DOHH2 (cell line): ENCODE measurements around the gene EPB41L2.

Experiments
- H3F3A ChIP-seq: fragments of 200-600 bp; sonication (generic), shearing (Covaris generic); 2 replicates; pipeline ENCODE4 v1.6.0; 2016; ENCODE audit warnings: antibody characterized with exemption, mild to moderate bottlenecking; ENCODE audit not compliant: control insufficient read depth, insufficient read depth
- H3K27ac ChIP-seq: fragments of 200-600 bp; sonication (generic); 2 replicates; pipeline ENCODE4 v1.5.1; 2014; ENCODE audit warnings: low read depth, mild to moderate bottlenecking, low read length, moderate library complexity
- H3K27me3 ChIP-seq: fragments of 200-600 bp; sonication (generic); 2 replicates; pipeline ENCODE4 v1.6.1; 2014; ENCODE audit warnings: mild to moderate bottlenecking, low read length, mixed read lengths; ENCODE audit not compliant: control insufficient read depth
- H3K36me3 ChIP-seq: fragments of 200-600 bp; sonication (generic); 2 replicates; pipeline ENCODE4 v1.6.1; 2014; ENCODE audit warnings: mild to moderate bottlenecking, low read length, moderate library complexity, mixed read lengths; ENCODE audit not compliant: control insufficient read depth
- H3K4me1 ChIP-seq: fragments of 200-600 bp; sonication (generic); 2 replicates; pipeline ENCODE4 v1.6.1; 2014; ENCODE audit warnings: mild to moderate bottlenecking, low read length, mixed read lengths; ENCODE audit not compliant: control insufficient read depth
- H3K4me2 ChIP-seq: fragments of 200-600 bp; sonication (generic); 2 replicates; pipeline ENCODE4 v1.6.0; 2014; ENCODE audit warnings: mild to moderate bottlenecking, low read length, moderate library complexity
- H3K4me3 ChIP-seq: fragments of 200-600 bp; sonication (generic); 2 replicates; pipeline ENCODE4 v1.5.1; 2014; ENCODE audit warnings: mild to moderate bottlenecking, low read length, mixed read lengths
- H3K79me2 ChIP-seq: fragments of 200-600 bp; sonication (generic); 2 replicates; pipeline ENCODE4 v1.6.1; 2014; ENCODE audit warnings: mild to moderate bottlenecking, low read length, mixed read lengths; ENCODE audit not compliant: control insufficient read depth
- H3K9me2 ChIP-seq: fragments of 200-600 bp; sonication (generic); replicated peaks from 2 replicates; pipeline ENCODE4 v1.6.1; 2014; ENCODE audit warnings: mild to moderate bottlenecking, low read length, mixed read lengths; ENCODE audit not compliant: control insufficient read depth
- H3K9me3 ChIP-seq: fragments of 200-600 bp; sonication (generic); 2 replicates; pipeline ENCODE4 v1.6.1; 2014; ENCODE audit warnings: antibody characterized with exemption, low read length, mixed read lengths; ENCODE audit not compliant: control insufficient read depth, insufficient read depth
- H4K20me1 ChIP-seq: fragments of 200-600 bp; sonication (generic); 2 replicates; pipeline ENCODE4 v1.6.0; 2014; ENCODE audit warnings: low read depth, mild to moderate bottlenecking, antibody characterized with exemption, low read length, moderate library complexity; ENCODE audit not compliant: control insufficient read depth, insufficient read depth
- EZH2phosphoT487 ChIP-seq: fragments of 200-600 bp; sonication (generic); IDR thresholded peaks from 2 replicates; pipeline ENCODE4 v1.6.1; 2017; ENCODE audit warnings: borderline replicate concordance, mild to moderate bottlenecking, antibody characterized with exemption, low read length, moderate library complexity, mixed read lengths
- TF ChIP-seq, protein P1 (sequence below): fragments of 200-600 bp; sonication (generic); IDR thresholded peaks from one replicate; pipeline ENCODE4 v1.5.1; 2014; ENCODE audit warnings: antibody characterized with exemption, mild to moderate bottlenecking, low read depth, low read length; ENCODE audit not compliant: poor library complexity, severe bottlenecking

EPB41L2 gene

DNA sequence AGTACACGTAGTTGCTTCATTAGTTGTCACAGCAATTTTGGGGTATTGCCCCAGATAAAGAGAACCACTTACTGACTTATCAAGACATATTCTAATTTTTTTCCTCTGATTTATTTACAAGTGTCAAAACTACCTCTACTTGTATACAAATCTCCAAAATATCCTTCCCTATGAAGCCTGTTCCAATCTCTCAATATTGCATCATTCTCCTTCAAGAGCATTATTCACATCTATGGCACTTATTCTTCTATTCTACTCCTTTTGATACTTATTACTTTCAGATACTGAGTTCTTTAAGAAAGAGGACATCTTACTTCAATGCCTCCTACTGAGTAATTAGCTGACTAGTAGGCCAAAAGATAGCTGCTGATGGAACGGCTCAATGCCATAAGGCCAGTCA, 130.6 kb downstream of the EPB41L2 start:
- no peaks in the 10 kb centered on the region for H3K4me1 ChIP-seq

DNA sequence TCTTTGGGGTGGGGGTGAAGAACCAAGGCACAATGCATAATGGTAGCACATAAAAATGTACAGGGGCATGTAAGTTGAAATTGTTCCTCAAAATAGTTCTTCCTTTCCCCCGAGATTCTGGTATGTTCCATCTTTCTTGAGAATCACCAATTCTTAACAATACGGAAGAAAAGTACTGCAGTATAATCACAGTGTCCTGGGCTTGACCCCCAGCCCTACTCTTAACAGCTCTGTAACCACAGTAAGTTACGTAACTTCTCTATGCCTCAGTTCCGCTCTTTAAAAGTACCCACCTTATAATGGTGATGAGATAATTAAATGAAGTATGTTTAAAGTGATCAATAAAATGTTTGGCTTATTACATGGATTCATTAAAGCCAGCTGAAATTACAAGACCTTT, 131.4 kb downstream of the EPB41L2 start:
- H4K20me1 ChIP-seq = no peaks in the 10 kb centered on the region
- H3F3A ChIP-seq = no peaks in the 10 kb centered on the region
- H3K9me2 ChIP-seq = no peaks in the 10 kb centered on the region
- no peaks in the 10 kb centered on the region for H3K36me3 ChIP-seq
- no peak overlapping the region for H3K4me2 ChIP-seq
- no peaks in the 10 kb centered on the region for H3K4me1 ChIP-seq
- no peak overlapping the region for H3K27ac ChIP-seq
- no peaks in the 10 kb centered on the region for H3K9me3 ChIP-seq
- H3K27me3 ChIP-seq = no peaks in the 10 kb centered on the region
- H3K79me2 ChIP-seq = peaks cover 11% of the 10 kb centered on the region
- TF ChIP-seq EZH2phosphoT487 = no peak
- TF ChIP-seq, protein P1, sequence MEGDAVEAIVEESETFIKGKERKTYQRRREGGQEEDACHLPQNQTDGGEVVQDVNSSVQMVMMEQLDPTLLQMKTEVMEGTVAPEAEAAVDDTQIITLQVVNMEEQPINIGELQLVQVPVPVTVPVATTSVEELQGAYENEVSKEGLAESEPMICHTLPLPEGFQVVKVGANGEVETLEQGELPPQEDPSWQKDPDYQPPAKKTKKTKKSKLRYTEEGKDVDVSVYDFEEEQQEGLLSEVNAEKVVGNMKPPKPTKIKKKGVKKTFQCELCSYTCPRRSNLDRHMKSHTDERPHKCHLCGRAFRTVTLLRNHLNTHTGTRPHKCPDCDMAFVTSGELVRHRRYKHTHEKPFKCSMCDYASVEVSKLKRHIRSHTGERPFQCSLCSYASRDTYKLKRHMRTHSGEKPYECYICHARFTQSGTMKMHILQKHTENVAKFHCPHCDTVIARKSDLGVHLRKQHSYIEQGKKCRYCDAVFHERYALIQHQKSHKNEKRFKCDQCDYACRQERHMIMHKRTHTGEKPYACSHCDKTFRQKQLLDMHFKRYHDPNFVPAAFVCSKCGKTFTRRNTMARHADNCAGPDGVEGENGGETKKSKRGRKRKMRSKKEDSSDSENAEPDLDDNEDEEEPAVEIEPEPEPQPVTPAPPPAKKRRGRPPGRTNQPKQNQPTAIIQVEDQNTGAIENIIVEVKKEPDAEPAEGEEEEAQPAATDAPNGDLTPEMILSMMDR = no peak
- H3K4me3 ChIP-seq = no peak overlapping the region

More for the DNA sequence above, 130.6 kb downstream of the EPB41L2 start:
- Histone ChIP-seq H3K36me3 (no peaks in the 10 kb centered on the region), H4K20me1 (no peaks in the 10 kb centered on the region), H3K79me2 (peaks cover 11% of the 10 kb centered on the region), H3F3A (no peaks in the 10 kb centered on the region), H3K9me2 (no peaks in the 10 kb centered on the region), H3K9me3 (no peaks in the 10 kb centered on the region), H3K27ac (no peak overlapping the region), H3K27me3 (no peaks in the 10 kb centered on the region), H3K4me2 (no peak overlapping the region), H3K4me3 (no peak overlapping the region)
- TF ChIP-seq, protein P1 = no peak
- no peak for TF ChIP-seq EZH2phosphoT487

DNA sequence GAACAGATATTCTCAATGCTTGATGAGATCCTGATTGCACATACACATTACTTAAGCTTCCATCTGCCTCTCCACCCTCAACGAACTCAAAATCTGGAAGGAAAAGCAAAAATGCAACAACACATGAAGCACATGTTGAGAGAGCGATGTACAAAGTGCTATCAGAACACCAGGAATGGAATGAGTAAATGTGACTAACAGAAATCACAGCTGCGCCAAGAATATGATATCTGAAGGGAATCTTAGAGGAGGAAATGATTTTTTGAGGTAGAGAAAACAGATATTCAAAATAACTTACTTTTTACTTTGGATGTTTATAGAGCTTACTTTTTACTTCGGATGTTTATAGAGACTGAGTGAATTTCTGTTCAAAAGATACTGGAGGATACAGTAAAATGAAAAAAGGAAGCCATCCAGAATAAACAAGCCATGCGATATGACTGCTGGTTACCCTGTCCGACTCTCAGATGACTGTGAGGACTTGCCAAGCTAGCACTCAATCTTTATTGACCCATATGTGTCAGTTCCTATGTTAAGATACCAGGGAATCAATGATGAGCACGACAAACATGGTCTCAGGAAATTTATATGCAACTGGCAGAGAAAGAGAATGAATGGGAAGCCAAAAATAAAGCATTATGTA, 133.9 kb downstream of the EPB41L2 start:
- Histone ChIP-seq H3K36me3 (peaks cover 7% of the 10 kb centered on the region; the same call in 1 of the 2 replicates), H3F3A (no peaks in the 10 kb centered on the region), H3K27me3 (no peaks in the 10 kb centered on the region), H3K9me2 (no peaks in the 10 kb centered on the region), H3K4me3 (no peak overlapping the region), H3K4me2 (no peak overlapping the region), H4K20me1 (no peaks in the 10 kb centered on the region), H3K79me2 (peaks cover 11% of the 10 kb centered on the region), H3K27ac (no peak overlapping the region), H3K9me3 (no peaks in the 10 kb centered on the region), H3K4me1 (no peaks in the 10 kb centered on the region)
- TF ChIP-seq, protein P1 = no peak
- no peak for TF ChIP-seq EZH2phosphoT487
